ENCODE results near the gene AKAP13.

AKAP13 gene

DNA sequence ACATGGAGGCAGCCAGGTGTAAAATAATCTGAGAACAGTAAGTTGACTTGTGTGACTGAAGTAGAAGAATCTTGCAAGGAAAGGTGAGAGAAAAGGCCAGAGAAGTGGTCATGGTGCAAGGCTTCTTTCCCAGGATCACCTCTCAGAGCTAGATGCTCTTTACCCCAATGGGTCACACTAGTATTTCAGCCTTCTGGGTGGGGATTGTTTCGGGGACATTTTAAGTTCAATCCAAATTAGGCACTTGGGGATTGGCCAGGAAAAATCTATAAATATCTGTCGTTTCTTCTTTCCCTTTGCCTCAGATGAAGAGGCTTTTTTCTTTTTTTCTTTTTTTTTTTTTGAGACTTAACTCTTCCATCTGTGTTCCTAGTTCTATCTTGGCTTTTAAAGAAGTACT lies 226.3 kb downstream of the AKAP13 start:
- DNase-seq = no peak

DNA sequence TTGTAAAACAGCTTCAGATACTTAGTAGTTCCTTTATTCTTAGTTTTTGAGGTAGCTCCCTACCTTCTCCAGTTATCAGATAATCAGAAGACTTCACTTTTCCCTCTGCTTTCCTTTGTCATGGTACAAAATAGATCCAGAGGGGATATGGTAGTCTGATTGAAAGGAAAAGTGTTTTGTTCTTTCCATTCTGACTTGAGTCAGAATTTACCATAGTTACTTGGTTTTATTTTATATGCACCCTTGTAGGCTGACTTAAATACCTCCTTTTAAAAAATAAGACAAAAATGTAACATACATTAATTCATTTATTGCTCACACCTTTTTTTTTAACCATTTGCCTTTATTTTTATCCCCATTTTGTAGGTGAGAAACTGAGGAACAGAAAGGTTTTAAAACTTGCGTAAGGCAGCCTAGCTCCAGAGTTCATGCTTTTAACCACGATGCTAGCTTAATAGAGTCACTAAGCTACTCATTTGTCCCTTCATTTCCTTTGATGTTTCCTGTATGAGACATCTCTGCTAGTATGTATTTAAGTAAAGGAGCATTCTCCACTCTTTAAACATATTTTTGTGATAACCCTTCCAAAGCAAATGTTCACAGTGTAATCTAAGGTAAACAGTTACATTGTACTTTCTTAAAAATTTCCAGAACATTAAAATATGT lies 226.9 kb downstream of the AKAP13 start:
- peak; percentile 61 for DNase-seq

DNA sequence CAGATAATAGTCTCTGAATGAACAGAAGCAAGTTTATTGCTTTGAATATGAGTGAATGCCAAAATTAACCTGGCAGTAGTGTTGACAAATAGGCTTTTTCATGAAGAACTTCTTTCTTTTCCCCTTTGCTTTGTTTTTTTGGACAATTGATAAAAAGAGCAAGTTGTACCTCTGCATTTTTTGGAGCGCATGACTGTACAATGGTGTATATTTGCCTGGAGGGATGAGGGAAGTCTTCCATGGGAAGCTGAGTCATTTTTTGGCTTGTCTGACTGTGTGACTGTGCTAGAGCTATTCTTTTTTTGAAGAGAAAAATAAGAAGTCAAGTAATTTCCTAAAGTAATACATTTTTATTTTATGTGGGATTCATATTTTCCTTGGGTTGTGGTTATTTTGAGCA lies 227.4 kb downstream of the AKAP13 start:
- peak; percentile 81 for DNase-seq

DNA sequence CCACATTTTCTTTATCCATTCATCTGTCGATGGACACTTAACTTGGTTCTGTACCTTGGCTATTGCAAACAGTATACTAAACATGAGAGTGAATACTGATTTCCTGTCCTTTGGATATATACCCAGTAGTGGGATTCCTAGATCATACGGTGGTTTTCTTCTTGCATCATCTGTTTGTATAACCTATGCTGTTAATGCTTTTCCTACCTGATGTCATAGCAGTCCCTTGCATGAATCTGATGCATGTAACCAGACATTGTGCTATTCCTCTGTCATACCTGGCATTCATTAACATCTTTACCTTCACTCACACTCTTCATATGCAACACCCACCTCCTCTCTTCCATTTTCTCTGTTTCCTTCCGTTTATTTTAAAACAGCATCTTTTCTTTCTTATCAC lies 229.1 kb downstream of the AKAP13 start:
- no peak for DNase-seq

DNA sequence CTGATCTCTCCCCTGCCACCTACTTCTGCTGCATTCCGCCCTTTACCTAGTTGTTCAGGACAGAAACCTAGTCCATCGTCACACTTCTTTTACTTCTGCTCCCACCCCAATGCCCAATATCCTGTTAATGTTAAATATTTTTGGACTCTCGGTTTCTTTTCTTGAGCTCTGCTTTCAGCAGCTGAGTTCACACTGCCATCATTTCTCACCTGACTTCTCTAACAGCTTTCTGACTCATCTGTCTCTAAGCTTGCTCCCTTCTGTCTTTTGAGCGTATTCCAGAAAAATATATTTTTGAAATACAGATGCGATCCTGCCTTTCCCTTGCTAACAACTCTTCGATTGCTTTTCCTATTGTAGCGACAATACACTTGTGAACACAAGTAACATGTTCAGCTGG lies 231.0 kb downstream of the AKAP13 start:
- no peak for DNase-seq

DNA sequence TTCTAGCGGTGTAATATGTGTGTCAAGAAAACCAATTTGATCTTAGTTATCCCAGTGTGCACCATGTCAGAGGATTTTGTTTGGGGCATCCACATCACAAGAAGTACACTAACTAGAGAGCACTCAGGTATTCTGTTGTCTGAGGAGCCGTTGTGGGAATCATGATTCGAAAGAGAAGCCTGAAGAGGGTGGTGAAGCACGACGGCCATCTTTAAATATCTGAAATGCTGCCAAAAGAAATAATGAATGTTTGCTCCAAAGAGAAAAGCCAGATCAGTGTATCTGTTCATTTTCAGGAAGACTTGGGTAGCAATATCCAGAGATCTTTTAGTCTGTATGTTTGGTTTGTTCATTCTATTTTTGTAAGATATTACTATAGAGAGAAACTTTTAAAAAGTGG lies 233.7 kb downstream of the AKAP13 start:
- DNase-seq = no peak

DNA sequence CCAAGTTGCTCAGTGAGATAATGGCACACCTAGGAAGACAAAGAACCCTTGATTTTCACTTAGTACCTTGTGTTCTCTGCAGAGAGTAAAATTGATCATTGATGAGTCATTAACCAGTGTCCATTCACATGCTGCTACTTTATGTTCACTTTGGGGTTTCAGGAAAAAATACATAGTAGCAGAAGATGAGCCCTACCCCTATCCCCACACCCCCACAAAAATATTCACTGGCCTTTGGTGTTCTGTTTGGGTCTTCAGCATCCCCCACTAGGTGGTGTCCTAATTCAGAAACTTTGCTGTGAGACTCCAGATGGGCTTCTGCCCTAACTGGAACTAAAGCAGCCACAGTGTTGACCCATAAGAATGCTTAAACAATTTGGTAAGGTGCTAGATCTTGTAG lies 235.5 kb downstream of the AKAP13 start:
- DNase-seq = peak; percentile 50

DNA sequence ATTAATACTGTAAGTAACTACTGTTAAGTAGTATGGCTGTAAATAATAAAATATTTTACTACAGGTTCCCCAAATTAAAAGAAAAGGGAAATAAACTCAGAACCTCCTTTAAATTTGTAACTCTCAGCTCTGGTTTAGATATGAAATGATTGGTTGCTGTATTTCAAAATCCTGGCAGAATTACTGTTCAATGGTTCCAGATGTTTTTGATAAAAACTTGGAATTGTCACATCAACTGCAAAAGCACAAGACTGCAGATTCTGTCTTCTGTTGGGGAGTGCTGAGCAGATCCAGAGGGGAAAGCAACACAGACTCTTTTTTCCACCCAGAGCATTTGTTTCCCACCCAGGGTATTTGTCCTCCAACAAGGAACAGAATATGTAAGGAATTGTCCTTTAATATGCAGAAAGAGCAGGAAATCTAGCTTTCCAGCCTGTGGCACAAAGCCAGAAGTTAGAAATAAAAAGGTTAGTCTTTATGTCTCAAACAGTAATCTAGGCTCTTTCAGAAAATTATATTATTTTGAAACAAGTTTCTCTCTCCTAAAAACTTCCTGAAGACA lies 236.2 kb downstream of the AKAP13 start:
- DNase-seq = peak; percentile 24

DNA sequence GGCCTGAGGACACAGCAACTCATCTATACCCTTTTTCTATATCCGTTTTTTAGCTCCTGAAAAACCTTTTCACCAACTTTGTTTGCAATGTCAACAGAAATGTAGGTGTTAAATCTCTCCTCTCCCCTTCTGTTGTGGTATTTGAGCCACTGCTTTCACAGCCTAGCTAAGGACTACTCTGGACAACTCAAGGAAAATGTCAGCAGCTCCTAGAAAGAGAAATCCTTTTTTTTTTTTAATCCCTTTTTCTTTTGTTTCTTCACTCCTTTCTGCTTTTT lies 237.8 kb downstream of the AKAP13 start:
- no peak for DNase-seq

DNA sequence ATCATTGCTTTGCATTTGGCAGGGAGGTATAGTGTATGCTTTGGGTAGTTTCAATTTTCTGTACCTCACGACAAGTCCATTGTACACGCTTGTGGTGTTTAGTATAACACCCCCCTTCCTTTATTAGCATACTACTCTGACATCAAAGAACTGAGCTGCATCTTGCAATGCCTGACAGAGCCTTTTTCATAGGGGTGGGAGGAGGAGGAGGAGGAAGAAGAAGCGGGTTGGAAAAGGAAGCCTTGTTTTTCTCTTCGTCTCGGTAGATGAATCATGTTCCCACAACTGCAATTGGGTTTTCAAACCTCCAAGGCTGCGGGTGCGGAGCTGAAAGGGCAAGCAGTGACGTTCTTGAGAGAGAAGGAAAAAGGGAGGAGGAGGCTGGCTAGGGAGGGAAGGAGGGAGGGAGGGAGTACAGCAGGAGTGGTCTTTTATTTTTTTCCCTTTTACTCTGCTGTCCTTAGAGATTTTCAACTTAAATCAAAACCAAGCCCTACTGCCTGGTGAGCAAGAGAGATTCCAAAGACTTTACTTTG lies 238.6 kb downstream of the AKAP13 start:
- peak; percentile 91 for DNase-seq

DNA sequence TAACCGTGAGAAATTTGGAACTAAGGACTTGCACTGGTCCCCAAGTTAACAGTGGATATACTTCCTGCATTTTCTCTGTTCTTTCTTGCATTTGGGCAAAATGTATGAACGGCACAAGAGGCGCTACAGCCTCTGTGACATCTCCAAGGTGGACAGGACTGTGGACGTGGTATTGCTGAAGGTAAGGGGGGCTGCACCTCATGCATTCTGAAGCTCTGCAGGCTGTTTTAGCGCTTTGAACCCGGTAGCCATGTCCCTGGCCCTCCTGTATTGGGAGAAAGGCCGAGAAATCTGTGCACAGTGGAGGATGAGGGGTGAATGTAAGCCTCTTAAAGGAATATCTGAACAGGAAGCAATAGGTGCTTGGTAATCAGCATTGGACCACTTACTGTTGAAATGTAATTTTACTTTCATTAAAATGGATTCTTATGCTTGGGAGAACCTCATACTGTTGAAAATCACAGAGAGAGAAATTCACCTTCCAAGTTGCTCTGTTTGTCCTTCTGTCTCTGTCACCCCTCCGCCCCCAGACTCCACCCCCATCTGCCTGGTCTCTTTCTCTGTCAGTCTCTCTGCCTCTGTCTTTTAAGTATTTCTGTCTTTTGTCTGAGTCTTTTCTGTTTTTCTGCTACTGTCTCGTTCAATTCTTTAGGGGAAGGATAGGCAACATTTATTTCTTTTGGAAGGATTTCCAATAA lies 239.7 kb downstream of the AKAP13 start:
- no peak for DNase-seq

DNA sequence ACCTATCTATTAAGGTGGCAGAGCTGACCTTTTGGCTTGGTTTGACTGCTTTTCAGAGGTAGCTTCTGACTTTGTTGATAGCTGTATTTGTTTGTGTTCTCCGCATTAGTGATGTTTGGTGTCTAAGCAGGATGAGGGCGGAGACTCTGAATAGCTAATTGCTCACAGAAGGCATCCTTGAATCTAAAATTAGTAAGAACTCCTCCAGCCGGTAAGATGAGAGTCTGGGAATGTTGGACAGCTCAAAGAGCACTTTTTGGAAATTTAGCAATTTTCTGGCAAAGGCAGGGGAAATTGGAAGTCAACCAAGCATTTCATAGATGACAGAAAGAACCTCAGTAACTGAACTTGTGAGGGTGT lies 240.3 kb downstream of the AKAP13 start:
- DNase-seq = peak; percentile 87

DNA sequence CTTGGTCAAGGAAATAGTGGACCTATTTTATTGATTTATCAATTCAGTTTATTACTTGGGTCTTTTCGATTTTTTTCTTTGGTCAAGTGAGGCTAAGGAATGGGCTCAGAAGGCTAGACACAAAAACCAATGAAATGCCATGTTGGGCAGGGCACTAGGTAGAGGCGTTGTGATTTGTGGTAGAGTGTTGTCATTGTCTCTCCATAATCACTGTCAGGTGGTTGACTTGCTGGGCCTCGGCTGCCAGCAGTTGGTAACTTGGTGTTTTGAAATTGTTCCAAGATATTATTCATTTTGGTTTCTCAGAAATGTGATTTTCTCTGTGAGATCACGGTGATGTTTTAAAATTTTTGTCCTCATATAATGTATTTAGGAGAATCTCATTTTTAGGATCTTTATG lies 240.7 kb downstream of the AKAP13 start:
- peak; percentile 35 for DNase-seq

DNA sequence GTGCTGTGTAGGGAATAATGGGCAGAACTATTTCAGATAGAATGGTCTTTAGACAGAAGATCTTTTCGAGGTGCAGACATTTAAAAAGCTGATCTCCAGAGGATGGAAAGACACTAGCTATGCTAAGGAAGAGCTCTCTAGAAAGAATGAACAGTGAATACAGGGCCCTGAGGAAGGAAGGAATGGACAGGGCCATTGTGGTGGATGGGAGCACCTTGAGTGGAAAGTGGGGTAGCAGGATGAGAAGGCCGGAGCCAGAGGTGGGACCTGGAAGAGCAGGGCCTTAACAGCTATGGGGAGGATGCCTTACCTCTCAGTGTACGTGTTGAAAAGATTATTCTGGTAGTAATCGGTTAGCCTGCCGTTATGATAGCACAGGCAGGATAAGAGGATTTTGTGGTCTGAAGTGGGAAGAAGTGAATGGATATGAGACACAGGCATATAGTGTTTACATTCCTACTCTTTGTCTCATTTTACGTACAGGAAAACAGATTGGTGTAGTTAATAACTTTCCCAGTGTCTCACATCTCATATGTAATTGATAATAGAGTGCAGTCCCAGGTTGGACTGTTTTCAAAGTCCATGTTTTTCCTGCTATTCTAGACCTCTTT lies 241.9 kb downstream of the AKAP13 start:
- peak; percentile 89 for DNase-seq

DNA sequence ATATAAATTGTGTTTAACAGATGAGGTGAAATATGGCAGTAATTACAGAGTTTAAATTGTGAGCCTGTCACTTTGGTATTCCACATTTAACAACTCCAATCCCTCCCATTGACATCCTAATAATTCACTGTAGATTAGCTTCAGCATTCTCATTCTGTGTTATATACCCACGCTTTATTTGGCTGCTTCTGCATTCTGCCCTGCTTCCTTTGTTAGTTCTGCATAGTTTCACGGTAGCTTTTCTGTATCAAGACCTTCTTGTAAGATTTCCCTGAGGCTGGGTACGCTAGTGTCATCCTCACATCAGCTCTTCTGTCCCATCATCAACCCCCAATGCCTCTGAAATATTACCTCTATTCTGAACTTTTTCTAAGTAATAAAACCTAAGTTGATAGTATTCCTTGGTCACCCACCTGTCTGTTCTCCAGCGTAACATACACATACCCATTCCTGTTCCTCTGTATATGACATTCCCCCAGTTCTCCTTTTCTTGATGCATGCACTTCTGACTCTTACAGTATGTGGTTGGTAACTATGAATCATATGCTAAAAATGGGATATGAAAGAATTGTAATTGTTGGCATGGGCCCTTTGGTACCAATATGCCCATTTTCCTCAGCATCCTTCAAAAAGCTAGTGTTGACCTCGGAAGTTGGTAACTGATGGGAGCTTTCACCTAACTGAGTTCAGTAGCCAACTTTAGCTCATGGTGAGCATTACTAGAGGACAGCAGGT lies 243.1 kb downstream of the AKAP13 start:
- DNase-seq = peak; percentile 56

DNA sequence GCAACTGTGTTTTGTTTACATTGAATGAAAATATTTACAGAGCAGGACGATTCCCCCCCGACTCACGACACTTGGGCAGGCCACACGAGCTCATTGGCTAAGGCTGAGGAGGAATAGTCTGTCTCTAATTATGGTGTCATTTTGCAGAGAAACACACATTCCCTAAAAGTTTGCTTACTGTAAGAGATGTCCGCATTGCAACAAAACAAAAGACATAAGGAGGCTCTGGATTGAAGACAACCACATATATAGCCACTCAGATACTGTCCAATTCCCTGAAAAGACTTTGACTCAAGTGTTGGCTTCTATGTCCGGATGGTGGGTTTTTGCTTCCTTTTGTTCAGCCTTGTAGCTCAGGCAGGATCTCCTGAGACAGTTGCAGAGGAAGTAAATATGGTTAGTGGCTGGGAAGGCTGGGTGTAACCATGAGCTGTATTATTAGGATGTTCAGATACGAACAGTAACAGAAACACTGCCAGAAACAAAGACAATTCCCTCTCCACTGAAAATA lies 243.9 kb downstream of the AKAP13 start:
- DNase-seq = no peak

DNA sequence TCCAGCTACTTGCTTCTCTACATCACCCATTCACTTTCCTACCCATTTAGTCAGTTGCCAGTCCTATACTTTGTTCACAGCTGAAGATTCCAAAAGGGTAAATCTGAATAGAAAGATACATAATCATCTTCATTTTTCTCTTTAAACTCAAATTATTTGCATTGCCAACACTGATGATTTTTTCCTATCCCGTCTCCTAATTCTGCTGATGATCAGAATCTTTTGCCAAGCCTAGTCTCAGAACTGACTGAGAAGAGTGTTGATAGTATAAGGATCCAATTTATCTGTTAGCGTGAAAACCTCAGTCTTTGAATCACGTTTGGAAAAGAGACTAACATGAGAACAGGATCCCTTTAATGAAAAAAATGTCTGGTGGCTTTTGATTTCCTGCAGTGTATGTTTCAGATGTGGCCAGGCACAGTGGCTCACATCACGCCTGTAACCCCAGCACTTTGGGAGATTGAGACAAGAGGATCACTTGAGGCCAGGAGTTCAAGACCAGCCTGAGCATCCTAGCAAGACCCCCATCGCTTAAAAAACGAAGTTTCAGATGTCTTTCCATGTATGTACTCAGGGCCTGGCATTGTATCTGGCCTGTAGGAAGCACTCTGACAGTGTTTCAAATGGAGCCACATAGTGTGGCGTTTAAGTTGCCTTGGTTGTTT lies 244.9 kb downstream of the AKAP13 start:
- no peak for DNase-seq

DNA sequence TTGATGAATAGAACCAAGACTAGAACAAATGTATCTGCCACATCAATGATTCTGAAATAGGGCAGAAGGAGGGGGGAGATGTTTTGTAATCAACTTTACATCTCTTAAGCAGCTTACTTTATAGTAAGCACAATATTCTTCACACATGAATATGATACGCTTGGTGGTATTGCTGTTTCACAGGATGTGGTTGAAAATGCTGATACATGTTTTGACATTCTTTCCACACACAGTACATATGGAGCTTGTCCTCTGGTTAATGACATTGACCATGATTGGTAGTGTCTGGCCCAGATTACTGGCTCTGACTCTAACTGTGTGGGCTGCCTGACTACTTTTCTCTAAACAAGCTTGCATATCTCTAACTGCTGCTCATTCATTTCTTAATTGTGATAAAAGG lies 245.5 kb downstream of the AKAP13 start:
- DNase-seq = peak; percentile 89

DNA sequence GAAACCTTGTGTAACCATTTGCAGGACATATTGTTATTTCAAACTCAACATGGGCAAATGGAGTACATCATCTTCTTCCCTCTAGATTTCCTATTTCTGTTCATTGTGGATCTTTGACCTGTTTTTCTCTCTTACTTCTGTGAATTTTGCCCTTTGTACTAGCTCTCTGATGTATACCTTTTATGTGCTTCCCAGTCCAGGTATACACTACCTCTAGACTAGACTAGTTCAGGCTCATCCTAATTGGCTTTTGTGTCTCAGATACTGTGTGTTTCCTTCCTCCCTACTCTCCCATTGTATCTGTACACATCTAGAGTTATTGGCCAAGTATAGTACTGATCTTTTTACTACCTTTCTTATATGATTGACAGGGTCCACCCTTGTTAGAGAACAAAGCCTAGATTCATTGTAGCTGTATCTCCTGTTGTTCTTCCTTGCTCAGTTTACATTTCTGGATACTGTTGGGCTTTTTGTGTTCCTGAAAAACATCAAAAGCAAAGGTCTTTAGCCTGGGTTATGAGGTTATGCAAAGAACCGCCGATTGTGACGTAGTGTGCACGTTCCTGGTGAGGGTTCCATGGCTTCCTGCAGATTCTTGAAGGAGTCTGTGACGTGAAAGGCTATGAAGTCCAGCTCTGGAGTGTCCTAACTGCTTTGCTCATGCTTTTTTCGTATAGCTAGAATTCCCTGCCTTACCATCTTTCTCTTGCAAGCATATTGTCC lies 247.0 kb downstream of the AKAP13 start:
- no peak for DNase-seq

DNA sequence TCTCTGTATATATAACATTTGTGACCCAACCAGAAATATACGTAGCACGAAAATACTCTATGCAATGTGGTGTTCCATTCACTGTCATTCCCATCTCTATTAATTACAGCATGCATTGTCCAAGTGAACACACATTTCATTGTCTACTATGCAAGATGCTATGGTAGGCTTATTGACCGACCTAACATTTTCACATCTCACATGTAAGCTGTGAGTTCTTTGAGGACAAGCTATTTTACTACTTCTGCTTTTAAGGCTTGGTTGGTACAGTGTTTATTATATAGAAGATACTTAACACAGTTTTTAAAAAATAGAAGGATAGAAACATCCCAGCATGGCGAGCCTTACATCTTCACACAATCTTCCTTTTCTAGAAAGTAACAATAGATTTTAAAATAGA lies 249.9 kb downstream of the AKAP13 start:
- no peak for DNase-seq

DNA sequence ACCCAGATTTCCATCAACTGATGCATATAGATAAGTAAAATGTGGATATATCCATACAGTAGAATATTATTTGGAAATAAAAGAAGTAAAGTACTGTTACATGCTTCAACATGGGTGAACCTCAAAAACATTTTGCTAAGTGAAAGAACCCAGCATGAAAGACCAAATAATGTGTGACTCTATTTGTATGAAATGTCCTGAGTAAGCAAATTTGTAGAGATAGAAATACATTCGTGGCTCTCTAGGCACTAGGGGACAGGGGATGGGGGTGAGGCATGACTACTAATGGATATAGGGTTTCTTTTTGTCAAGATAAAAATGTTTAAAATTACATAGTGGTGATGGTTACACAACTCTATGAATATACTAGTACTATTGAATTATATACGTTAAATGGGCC lies 250.6 kb downstream of the AKAP13 start:
- no peak for DNase-seq

DNA sequence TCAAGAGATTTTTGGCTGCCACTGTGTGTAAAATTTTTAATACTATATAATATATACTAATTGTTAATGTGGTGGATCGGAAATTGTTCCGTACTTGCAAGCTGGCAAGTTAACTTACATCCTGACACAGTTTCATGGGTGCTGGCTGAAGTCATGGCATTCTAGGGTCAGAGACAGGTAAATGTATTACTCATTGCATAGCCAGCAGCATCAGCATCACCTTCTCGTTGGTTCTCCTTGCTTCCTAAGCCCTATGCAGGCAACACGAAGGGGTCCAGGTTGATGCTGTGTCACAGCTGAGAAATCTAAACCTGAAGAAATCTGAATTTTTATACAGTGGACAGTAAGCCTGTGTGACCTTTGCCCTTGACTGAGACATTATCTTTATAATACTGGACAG lies 251.6 kb downstream of the AKAP13 start:
- no peak for DNase-seq

Data from HCEC 1CT (cell line).